Neural cell (in vitro differentiated cells): ENCODE data around the gene DIDO1. TPM values are rescaled to one million over a fixed set of nuclear protein-coding genes. Genes with fewer than 3 reads are reported as not detected.

Experiments used
- H2AFZ ChIP-seq: fragments of 200-600, 300-800 bp; sonication (generic), shearing (Covaris generic); 2 replicates; pipeline ENCODE4 v1.6.0; 2014; ENCODE audit warnings: low read depth, mild to moderate bottlenecking, antibody characterized with exemption, low read length, moderate library complexity
- H3F3A ChIP-seq: fragments of 200-600 bp; shearing (Covaris generic); 2 replicates; pipeline ENCODE4 v1.6.1; 2016; ENCODE audit warnings: mild to moderate bottlenecking, moderate library complexity, mixed read lengths, antibody characterized with exemption, low read length; ENCODE audit not compliant: insufficient read depth, poor library complexity, severe bottlenecking
- H3K27ac ChIP-seq: fragments of 200-600, 300-800 bp; sonication (generic), shearing (Covaris generic); 2 replicates; pipeline ENCODE4 v1.5.1; 2014; ENCODE audit warnings: mild to moderate bottlenecking, low read length, moderate library complexity
- H3K27me3 ChIP-seq: fragments of 300-800, 200-600 bp; sonication (generic), shearing (Covaris generic); 2 replicates; pipeline ENCODE4 v1.6.0; 2014; ENCODE audit warnings: mild to moderate bottlenecking, low read depth, low read length, moderate library complexity; ENCODE audit not compliant: insufficient read depth
- H3K36me3 ChIP-seq: fragments of 300-800, 200-600 bp; sonication (generic), shearing (Covaris generic); 2 replicates; pipeline ENCODE4 v1.5.1; 2014; ENCODE audit warnings: mild to moderate bottlenecking, antibody characterized with exemption, low read length, moderate library complexity; ENCODE audit not compliant: insufficient read depth
- H3K4me2 ChIP-seq: fragments of 300-800, 200-600 bp; sonication (generic), shearing (Covaris generic); 2 replicates; pipeline ENCODE4 v1.6.0; 2014; ENCODE audit warnings: mild to moderate bottlenecking, low read length
- H3K4me3 ChIP-seq: fragments of 300-800, 200-600 bp; sonication (generic), shearing (Covaris generic); 2 replicates; pipeline ENCODE4 v1.5.1; 2014; ENCODE audit warnings: mild to moderate bottlenecking, low read length, moderate library complexity
- H3K79me2 ChIP-seq: fragments of 200-600 bp; shearing (Covaris generic); replicated peaks from 2 replicates; pipeline ENCODE4 v1.6.0; 2014; ENCODE audit warnings: mild to moderate bottlenecking, low read length, moderate library complexity; ENCODE audit not compliant: insufficient read depth
- H3K9ac ChIP-seq: fragments of 300-800, 200-600 bp; sonication (generic), shearing (Covaris generic); 2 replicates; pipeline ENCODE4 v1.6.1; 2016; ENCODE audit warnings: mild to moderate bottlenecking, low read length, mixed read lengths
- H3K9me2 ChIP-seq: fragments of 200-600 bp; shearing (Covaris generic); 2 replicates; pipeline ENCODE4 v1.6.1; 2016; ENCODE audit warnings: mild to moderate bottlenecking, low read length, mixed read lengths; ENCODE audit not compliant: insufficient read depth
- H3K9me3 ChIP-seq: fragments of 200-600, 300-800 bp; sonication (generic), shearing (Covaris generic); 2 replicates; pipeline ENCODE4 v1.6.1; 2016; ENCODE audit warnings: mild to moderate bottlenecking, mixed run types, low read length, moderate library complexity, mixed read lengths
- H4K20me1 ChIP-seq: fragments of 200-600 bp; shearing (Covaris generic); 2 replicates; pipeline ENCODE4 v1.6.1; 2016; ENCODE audit warnings: mild to moderate bottlenecking, mixed run types; ENCODE audit not compliant: insufficient read depth
- EP300 ChIP-seq: fragments of 450-650 bp; conservative IDR thresholded peaks from 2 replicates; pipeline ENCODE4 v1.6.1; 2014; ENCODE audit warnings: antibody characterized with exemption, mild to moderate bottlenecking, moderate library complexity; ENCODE audit not compliant: poor library complexity, severe bottlenecking
- EZH2 ChIP-seq: fragments of 200-600, 300-800 bp; shearing (Covaris generic), sonication (generic); IDR thresholded peaks from 2 replicates; pipeline ENCODE4 v1.6.1; 2014; ENCODE audit warnings: antibody characterized with exemption, low read length, borderline replicate concordance, mild to moderate bottlenecking; ENCODE audit not compliant: insufficient read depth, poor library complexity, severe bottlenecking
- MXI1 ChIP-seq: fragments of 450-650 bp; conservative IDR thresholded peaks from 2 replicates; pipeline ENCODE4 v1.6.1; 2014; ENCODE audit warnings: antibody characterized with exemption, mild to moderate bottlenecking; ENCODE audit not compliant: poor library complexity, severe bottlenecking
- POLR2AphosphoS5 ChIP-seq: IDR thresholded peaks from 2 replicates; pipeline ENCODE4 v1.6.1; 2012
- RAD21 ChIP-seq: fragments of 450-650 bp; conservative IDR thresholded peaks from 2 replicates; pipeline ENCODE4 v1.6.1; 2014; ENCODE audit warnings: antibody characterized with exemption, mild to moderate bottlenecking, moderate library complexity
- SMC3 ChIP-seq: fragments of 450-650 bp; conservative IDR thresholded peaks from 2 replicates; pipeline ENCODE4 v1.6.1; 2014; ENCODE audit warnings: antibody characterized with exemption, mild to moderate bottlenecking, moderate library complexity; ENCODE audit not compliant: poor library complexity
- TAF1 ChIP-seq: IDR thresholded peaks from 2 replicates; pipeline ENCODE4 v1.6.1; 2012; ENCODE audit warnings: low read depth
- polyA plus RNA-seq: library from polyadenylated mRNA; depleted of rRNA; stranded (reverse); fragments of >200 nt; gene quantifications from 2 replicates; pipeline ENCODE4 v1.2.3, GENCODE V29; 2014
- TF ChIP-seq, protein P1 (sequence below): fragments of 450-650 bp; IDR thresholded peaks from 2 replicates; pipeline ENCODE4 v1.5.1; 2014; ENCODE audit warnings: antibody characterized with exemption, mild to moderate bottlenecking, moderate library complexity; ENCODE audit not compliant: poor library complexity, severe bottlenecking
- TF ChIP-seq, protein P2 (sequence below): IDR thresholded peaks from 2 replicates; pipeline ENCODE4 v1.6.1; 2012; ENCODE audit warnings: borderline replicate concordance

Gene DIDO1
- polyA plus RNA-seq, 1 donor from 2014 or later, result 42.8 TPM

DNA sequence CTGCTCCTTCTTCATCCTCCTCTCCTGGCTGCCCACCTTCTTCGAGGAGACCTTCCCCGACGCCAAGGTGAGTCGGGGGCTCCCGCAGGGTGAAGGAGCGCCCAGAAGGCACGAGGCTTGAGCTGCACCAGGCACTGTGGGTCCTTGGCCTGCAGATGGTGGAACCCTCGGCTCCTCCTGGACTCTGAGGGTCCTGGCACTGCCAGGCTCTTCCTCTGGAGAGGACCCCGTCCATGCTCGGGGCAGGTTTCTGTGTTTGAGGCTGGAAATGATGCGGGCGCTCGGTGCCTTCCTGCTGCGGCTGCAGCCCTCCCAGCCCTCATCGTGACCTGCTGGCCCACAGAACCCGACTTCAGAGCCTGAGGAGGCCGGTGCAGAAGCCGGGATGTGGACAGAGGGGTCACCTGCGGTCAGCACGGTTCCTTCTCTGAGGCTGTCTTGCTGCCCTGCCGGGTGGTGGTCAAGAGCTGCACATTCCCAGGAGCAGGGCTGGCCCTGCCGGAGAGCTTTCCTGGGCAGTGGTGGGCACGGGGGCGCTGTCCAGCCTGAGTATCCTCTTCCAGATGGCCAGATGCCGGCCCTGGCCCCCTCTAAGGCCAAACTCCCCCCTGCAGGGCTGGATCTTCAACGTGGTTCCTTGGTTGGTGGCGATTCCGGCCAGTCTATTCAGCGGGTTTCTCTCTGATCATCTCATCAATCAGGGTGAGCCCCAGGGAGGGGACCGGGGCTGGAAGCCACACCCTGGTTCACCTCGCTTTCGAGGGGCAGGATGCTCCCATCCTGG is 37.5 kb upstream of the DIDO1 start:
- H2AFZ ChIP-seq, result no peak overlapping the region
- no peaks in the 10 kb centered on the region for H3K79me2 ChIP-seq
- no peaks in the 10 kb centered on the region for H3K36me3 ChIP-seq
- TF ChIP-seq MXI1 (no peak), RAD21 (no peak), POLR2AphosphoS5 (no peak), SMC3 (no peak), EP300 (no peak), EZH2 (no peak), TAF1 (no peak)
- TF ChIP-seq, protein P1, sequence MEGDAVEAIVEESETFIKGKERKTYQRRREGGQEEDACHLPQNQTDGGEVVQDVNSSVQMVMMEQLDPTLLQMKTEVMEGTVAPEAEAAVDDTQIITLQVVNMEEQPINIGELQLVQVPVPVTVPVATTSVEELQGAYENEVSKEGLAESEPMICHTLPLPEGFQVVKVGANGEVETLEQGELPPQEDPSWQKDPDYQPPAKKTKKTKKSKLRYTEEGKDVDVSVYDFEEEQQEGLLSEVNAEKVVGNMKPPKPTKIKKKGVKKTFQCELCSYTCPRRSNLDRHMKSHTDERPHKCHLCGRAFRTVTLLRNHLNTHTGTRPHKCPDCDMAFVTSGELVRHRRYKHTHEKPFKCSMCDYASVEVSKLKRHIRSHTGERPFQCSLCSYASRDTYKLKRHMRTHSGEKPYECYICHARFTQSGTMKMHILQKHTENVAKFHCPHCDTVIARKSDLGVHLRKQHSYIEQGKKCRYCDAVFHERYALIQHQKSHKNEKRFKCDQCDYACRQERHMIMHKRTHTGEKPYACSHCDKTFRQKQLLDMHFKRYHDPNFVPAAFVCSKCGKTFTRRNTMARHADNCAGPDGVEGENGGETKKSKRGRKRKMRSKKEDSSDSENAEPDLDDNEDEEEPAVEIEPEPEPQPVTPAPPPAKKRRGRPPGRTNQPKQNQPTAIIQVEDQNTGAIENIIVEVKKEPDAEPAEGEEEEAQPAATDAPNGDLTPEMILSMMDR, result no peak
- TF ChIP-seq, protein P2, sequence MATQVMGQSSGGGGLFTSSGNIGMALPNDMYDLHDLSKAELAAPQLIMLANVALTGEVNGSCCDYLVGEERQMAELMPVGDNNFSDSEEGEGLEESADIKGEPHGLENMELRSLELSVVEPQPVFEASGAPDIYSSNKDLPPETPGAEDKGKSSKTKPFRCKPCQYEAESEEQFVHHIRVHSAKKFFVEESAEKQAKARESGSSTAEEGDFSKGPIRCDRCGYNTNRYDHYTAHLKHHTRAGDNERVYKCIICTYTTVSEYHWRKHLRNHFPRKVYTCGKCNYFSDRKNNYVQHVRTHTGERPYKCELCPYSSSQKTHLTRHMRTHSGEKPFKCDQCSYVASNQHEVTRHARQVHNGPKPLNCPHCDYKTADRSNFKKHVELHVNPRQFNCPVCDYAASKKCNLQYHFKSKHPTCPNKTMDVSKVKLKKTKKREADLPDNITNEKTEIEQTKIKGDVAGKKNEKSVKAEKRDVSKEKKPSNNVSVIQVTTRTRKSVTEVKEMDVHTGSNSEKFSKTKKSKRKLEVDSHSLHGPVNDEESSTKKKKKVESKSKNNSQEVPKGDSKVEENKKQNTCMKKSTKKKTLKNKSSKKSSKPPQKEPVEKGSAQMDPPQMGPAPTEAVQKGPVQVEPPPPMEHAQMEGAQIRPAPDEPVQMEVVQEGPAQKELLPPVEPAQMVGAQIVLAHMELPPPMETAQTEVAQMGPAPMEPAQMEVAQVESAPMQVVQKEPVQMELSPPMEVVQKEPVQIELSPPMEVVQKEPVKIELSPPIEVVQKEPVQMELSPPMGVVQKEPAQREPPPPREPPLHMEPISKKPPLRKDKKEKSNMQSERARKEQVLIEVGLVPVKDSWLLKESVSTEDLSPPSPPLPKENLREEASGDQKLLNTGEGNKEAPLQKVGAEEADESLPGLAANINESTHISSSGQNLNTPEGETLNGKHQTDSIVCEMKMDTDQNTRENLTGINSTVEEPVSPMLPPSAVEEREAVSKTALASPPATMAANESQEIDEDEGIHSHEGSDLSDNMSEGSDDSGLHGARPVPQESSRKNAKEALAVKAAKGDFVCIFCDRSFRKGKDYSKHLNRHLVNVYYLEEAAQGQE, result no peak
- no peak overlapping the region for H3K9ac ChIP-seq
- H4K20me1 ChIP-seq, result no peaks in the 10 kb centered on the region
- no peaks in the 10 kb centered on the region for H3F3A ChIP-seq
- H3K4me3 ChIP-seq, result no peak overlapping the region
- H3K9me3 ChIP-seq, result no peaks in the 10 kb centered on the region
- no peaks in the 10 kb centered on the region for H3K9me2 ChIP-seq
- H3K4me2 ChIP-seq, result no peak overlapping the region
- H3K27me3 ChIP-seq, result no peaks in the 10 kb centered on the region
- no peak overlapping the region for H3K27ac ChIP-seq

DNA sequence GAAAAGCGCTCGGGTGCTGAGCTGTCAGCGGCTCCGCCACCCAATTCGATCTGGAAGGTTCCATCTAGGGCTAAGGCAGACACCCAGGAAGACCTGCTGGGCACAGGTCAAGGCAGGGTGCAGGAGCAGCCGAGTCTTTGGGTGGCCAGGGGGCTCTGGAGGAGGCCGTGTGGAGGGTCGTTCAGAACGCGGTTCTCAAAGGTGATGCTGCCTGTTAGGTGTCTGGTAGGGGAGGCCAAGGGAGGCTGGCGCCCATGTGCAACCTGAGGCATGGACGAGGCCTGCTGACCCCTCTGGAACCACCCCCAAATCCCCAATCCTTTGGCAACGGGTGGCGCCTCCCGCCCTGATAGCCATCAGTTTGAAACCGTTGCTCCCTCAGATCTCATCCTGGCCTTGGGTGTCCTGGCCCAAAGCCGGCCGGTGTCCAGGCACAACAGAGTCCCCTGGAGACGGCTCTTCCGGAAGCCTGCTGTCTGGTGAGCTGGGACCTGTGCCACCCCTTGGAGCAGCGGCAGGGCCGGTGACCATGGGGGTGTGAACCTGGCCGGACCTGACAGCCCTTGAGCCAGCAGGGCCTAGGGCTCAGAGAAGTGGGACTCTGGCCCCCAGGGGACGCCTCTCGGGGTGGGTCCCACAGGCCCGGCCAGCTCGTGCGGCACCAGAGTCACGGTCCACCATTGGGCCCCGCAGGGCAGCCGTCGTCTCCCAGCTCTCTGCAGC is 36.7 kb upstream of the DIDO1 start:
- H3K9me2 ChIP-seq, result no peaks in the 10 kb centered on the region
- H3K9me3 ChIP-seq, result no peaks in the 10 kb centered on the region
- no peaks in the 10 kb centered on the region for H3F3A ChIP-seq
- TF ChIP-seq MXI1 (no peak), SMC3 (no peak), POLR2AphosphoS5 (no peak)
- TF ChIP-seq, protein P1, result no peak
- H3K27ac ChIP-seq, result no peak overlapping the region
- H3K4me3 ChIP-seq, result no peak overlapping the region
- H3K9ac ChIP-seq, result no peak overlapping the region
- H3K27me3 ChIP-seq, result no peaks in the 10 kb centered on the region
- no peak overlapping the region for H2AFZ ChIP-seq
- no peaks in the 10 kb centered on the region for H3K79me2 ChIP-seq
- H3K4me2 ChIP-seq, result no peak overlapping the region
- no peaks in the 10 kb centered on the region for H3K36me3 ChIP-seq
- H4K20me1 ChIP-seq, result no peaks in the 10 kb centered on the region
